NCI-H748 treated with DMSO at 0.1 percent for 48 hours (cell line): ENCODE results near the gene MAP3K14.

Experiments used
- DNase-seq: peaks from one replicate; lab custom pipeline; 2025; lab: John Stamatoyannopoulos, UW

Gene MAP3K14

DNA sequence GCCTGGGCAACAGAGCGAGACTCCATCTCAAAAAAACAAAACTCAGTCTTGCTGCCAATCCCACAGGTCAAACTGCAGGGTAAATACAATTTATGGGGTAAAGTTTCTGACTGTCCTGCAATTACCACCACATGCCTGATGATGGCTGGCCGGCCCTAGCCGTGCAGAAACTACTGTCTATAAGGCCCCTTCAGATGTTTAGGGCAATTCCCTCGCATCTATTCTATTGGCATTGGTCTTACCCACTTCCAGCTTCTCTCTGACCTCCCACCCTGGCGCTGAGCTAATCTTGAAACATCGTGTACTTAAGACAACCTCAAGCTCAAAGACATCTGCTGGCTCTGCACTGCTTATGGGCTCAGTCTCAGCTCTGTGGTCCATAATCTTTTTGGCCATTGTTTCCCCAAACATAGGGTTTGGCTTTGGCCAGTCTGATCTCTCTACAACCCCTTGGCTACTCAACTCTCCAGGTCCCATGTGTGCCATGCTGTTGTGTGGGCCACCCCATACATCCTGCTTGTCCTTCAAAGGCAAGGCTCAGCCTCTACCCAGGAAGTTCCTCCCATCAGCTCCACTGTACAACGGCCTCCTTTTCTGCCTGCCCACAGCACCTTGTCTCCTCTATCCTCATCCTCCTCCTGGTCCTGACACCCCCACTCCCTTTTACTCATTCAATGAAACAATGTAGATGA lies 16.6 kb downstream of the MAP3K14 start:
- no peak for DNase-seq

DNA sequence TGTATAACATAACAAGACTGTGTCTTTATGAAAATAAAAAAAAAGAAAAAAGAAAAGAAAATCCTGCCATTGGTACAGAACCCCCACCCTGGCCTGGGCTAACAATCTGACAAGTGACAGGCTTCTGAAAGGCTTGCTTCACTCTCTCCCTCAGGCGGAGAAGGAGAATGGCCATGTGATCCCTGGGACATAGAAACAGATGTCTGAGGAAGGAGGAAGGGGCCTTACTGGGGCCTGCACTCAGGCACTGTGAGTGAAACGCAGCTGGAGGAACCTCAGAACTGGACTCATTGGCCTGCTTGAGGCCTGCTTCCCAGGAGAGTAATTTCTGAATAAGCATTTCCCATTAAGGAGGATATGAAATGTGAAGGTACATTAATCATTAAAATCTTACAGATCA lies 17.5 kb downstream of the MAP3K14 start:
- no peak for DNase-seq

DNA sequence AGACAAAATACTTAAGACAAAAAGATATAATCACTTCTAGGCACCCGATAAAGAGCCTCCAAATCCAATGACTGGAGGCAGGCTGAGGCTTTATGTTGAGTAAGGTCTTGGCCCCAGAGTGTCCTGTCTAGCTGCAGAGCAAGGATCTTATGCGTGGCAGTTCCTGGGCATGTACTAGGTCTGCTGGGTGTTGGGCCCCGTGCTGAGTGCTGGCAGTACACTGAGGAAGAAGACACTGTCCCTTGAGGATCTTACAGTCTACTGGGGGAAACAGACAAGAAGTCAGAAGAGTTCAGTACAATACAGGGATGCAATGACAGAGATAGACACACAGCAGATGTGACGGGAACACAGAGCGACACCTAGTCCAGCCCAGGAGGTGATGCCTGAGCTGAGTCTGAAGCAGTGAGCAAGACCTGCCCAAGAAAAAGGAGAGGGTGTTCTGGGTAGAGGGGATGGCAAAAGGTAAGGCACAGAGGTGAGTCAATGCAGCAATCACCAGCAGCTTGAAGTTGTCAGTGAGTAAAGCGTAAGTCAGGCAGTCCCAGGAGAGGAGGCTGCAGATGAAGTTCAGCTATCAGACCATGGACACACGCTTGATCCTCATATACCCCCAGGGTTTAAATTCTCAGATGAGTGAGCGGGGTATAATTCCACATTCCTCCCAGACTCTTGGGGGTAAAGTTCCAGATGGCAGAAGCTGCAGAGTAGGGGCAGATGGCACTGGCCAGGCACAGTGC lies 18.1 kb downstream of the MAP3K14 start:
- DNase-seq, result no peak

DNA sequence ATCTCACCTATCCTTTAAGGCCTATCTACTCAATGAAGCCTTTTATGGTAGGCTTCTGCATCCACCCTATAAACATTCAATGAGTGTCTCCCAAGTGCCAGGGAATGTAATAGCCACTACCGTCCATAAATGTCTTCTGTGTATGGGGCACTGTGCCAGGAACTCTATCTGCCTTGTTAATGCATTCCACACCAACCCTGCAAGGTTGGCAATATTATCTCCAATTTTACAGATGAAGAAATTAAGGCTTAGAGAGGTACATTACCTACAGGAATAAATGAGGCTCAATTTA lies 20.0 kb downstream of the MAP3K14 start:
- no peak for DNase-seq

DNA sequence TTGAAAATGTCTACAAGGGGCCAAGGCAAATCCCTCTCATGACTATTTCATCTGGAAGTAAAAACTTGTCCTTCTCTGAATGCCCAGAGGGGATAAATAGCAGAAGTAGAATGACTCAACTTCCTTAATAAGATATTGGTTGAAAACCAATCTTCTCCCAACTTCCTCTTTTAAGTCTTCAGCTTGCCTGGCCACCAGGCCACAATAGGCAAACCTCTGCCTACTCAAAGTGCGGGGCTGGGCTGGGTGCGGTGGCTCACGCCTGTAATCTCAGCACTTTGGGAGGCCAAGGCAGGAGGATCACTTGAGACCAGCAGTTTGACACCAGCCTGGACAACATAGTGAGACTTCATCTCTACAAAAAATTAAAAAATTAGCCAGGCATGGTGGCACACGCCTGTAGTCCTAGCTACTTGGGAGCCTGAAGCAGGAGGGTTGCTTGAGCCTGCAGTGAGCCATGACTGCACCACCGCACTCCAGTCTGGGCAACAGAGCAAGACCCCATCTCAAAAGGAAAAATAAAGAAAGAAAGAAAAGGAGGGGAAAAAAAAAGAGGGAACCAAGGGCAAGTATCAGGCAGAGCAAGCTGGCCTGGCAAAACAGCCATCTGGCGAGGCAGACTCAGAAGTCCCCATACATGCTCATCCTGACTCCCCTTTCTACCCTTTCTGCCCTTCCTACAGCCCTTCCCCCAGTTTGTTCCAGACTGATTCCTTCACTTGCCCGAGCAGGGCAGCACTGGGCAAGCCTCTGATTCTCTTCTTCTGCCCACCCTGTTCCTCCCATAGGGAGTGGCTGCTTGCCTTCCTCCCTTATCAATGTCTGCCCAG lies 20.6 kb downstream of the MAP3K14 start:
- DNase-seq, result no peak

DNA sequence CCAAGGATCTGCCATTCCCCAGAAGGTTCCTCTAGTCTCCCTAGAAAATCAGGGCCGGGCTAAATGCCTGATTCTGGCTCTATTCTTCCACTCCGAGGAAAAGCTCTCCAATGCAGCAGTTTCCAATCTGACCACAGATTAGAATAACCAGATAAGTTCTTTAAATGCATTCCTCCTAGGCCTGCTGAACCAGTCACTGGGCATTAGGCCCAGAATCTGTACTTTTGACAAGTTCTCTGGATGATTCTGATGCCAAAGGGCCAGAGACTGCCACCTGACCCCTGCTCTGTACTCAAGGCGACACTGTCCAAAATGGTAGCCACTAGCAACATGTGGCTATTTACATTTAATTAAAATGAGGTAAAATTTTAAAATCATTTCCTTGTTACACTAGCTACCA lies 22.3 kb downstream of the MAP3K14 start:
- no peak for DNase-seq

DNA sequence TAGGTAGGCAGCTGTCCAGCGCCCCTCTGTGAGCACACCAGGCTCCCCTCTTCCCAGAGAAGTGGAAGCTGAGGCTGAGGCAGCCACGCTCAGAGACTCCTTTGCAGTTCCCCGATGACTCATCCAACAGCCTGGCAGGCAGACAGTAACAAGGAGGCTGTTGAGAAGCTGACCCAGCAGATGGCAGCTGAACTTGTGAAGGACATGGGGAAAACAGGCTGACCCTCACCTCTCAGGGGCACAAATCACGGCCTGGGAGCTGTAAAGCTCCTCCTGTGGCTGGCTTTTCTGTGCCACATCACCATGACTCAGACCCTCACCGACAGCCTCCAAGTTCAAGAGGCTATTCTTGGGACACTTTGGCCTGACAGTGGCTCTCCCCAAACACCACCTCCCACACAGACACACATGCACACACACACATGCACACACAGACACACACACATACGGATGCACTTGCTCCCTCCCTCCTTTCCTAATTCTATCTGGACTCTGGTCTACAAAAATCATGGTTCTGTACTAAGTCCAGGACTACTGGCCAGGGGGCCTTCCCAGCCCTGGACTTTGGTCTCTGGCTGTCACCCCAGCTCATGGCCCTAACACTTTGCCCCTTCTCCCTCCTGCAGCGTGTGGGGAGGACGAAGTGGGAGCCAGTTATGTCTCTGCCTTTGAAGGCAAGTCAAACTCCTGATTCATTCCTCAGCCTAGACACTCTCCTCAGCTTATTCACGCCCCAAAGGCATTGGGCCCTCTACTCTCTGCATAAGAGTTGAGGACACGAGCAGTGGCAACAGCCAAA lies 23.2 kb downstream of the MAP3K14 start:
- DNase-seq, result no peak

DNA sequence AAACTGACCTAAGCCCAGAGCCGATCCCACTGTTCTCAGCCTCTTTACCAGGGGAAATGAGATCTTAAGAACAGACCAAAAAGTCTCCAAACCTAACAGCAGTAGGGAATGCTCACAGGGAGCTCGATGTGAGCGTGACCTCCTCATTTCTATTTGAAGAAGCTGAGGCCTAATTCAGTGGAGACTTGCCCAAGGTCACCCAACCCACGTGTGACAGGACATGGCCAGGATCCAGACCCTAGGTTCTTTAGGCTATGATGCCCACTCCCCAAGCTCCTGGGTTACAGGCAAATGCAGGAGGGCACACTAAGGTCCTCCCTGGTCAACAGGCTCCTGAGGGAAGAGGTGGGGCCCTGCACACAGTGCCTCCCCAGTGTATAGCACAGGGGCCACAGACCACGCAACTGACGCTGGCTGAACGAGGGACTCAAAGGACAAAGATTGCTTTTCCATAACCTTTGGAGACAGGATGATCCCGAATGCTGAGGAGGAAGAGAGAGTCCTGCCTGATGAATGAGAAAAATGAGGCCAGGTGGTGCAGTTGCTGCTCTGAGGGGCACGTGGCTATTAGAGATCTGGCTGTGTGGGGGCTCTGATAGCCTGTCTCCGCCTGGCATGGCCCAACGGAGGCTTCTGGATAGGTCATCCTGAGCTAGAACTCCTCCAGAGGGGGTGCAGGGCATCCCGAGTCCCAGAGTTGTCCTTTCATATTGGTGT lies 24.0 kb downstream of the MAP3K14 start:
- no peak for DNase-seq

DNA sequence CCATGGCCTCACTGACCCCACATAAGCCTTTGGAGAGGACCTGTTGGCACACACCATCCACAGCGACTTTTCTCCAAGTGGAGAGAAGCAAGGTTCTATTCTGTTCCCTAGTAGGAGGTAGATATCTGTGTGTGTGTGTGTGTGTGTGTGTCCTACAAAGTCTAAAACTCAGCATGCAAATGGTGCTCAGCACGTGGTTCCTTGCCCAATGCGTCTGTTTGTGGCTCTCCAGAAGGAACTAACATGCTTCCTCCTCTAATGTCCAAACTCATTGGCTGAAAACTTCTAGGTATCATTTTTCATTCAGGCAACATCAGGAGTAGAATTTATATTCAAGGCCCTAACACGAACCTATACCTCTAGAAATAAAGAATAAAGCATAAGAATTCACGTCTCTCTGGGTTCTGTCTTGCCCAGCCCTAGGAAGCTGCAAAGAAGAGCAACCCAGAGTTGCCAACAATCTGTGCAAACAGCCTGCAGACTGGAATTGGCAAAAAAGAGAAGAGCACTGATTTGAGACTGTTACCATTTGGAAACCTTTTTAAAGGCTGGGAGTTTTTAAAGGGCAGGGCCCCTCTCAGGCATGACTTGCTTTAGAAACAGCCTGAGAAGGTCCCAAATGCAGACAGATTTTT lies 25.5 kb downstream of the MAP3K14 start:
- no peak for DNase-seq

DNA sequence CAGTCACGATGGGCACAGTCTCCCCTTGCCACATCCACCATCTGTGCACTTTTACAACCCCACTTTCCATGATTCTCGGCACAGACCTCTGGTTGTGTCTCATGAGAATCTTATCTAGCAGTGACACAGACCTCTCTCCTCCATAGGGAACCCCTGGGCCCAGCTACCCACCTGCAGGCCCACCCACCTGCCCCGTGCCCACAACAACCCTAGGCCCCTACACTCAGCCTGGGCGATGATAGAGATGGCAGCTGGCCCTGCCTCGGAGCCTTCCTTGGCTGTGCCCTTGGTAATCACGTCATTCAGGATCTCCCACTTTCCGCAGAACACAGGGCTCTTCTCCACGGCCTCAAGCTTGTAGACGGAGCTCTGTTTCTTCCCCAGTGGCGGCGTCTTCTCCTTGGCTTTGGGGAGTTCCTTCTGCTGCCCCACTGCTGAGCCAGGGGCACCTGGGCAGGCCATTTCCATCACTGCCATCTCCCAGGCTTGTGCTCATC lies 26.5 kb downstream of the MAP3K14 start:
- DNase-seq, result no peak

DNA sequence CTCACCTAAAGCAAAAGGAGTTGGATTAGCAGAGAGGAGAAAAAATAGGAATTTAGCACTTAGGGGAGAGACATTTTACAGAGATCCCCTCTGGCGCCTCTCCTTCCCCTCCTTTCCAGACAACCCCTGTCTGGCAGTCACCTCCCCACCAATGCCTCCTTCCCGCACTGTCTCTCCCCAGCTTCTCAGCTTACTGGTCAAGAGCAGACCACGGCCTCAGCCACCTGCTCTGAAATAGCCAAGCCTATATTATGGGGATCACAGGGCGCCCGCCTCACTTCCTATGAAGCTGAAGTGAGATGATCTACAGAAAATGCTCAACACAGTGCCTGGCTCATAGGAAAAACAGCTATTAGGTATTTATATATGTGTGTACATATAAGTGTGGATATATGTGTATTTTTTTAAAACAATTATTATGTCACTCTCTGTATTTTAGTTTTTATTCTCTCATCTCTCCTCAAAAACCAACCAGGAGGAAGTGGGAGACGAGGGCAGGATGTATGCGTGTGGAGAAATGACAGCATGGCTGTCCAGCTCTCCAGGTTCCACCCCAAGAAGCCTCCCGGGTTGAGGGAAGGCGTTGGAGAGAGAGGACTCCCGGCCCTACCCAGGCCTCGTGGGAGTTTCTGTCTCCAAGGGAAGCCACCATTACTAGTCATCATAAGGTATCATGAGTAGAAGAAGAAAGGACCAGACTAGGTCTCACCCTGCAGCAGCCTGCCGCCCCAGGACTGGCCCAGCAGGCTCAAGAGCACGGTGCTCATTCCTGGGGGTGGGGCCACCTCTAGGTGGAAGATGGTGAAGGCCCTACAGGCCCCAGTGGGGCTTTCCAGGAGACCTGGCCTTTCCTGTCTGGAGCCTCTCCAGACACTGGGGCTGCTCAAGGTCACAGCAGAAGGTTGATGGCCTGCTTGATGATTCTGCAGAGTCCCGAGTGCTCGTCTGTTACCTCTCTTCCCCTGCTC lies 27.2 kb downstream of the MAP3K14 start:
- no peak for DNase-seq

DNA sequence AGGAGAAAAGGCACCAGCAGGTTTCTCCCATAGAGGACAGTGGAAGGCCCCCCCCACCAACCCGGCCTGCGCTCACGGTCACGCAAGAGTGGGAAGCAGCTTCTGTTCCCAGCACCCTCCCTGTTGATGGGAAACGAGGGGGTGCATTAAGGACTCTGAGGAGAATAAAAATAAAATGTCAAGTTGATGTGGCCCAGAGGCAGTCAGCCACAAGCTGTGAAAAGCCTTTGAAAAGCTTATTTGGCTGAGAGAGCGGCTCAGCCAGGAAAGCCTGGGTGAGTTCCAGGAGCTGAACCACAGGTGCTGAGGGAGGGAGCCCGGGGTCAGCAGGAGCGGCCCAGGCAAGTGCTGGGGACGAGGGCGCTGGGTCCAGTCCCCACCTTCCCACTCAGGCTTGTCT lies 28.0 kb downstream of the MAP3K14 start:
- DNase-seq, result no peak

DNA sequence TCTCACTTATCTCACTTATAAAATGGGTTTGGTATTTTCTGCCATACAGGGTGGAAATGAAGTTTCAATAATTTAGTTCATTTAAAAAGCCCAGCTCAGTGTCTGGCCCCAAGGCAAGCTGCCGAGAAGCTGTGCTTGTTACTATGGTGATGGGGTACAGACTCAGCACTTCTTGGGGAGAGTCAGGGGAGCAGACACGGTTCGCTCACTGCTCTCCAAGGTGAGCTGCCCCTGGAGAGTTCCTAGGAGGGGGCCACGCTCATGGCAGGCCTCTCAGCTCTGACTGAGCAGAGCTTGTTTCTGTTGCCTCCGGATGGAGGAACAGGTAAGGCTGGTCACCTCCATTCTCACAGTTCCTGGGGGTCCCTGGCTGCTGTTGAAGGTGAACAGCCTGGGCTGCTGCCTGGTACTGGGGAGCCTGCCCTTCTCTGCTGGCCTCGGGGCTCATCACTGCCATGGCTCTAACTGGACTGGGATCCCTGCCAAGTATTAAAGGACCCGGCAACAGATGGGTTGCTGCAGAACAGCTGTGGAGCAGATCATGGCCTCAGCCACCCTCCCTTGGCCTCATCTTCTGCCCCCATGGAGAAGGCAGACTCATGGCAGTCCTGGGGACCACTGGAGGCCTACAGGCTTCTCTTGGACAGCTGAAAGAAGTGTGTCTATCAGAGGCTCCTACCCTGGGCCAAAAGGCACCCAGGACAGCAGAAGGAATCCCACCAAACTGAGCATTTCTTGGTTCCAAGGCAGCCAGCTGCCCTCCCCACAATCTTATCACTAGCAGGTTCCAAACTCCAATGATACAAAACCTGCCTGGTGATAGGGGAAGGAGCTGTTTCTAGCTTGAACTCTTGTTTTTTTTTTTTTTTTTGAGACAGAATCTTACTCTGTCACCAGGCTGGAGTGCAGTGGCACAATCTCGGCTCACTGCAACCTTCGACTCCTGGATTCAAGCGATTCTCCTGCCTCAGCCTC lies 29.0 kb downstream of the MAP3K14 start:
- DNase-seq, result no peak

DNA sequence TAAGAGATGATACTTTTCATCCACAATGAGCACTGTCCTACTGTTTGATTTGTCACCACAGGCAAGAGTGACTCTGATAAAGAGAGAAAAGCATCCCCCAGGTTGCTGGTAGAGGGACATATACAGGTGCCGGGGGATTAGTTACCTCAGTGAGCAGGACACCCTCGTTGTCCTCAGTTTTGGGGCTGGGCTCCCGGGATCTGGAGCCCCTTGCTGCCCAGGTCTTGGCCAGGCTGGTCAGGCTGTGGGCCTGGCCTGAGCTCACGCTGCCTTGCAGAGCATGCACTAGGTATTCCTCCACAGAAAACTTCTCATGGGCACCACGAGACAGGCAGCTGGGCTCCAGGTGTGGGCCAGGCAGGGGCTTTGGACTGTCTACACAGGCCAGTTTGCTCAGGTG lies 30.5 kb downstream of the MAP3K14 start:
- no peak for DNase-seq

DNA sequence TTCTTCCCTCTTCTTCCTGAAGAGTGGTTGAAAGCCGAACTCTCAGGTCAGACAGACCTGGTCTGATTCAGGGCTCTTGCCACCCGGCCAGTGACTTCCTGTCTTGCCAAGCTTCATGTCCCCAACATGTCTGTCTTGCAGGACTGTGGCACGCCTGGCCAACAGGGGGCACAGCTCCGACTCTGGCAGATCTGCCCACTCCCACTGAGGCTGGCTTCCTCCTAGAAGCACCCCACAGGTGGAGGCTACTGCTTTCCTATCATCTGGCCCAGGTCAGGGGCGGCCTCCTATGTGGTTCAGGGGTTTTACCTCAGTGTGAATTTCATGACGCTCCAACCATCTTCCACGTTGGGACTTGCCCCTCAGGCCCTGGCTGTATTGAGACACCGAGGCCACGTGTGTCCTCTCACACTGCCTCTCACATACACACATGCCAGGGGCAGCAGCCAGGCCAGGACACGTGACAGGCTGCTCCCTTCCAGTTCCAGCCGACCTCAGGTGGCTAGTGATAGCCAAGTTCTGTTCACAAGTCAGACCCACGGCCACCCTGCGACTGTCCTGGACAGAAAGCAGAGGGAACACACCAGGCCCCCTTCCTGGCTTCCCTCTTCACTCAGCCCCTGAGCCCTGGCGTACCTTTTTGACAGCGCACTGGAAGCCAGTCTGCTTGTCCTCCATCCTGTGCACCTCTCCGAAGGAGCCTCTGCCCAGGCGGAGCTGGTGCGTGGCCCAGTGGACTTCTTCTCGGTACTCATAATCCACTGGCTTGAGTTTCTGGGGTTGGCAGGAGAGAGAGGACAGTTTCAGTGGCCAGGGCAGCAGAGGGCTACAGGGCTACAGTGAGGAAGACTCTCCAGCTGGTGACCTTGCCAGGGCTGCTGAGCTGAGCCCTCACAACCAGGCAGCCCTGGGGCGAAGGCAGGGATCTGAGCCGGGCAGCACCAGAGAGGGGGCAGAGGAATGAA lies 32.4 kb downstream of the MAP3K14 start:
- no peak for DNase-seq

DNA sequence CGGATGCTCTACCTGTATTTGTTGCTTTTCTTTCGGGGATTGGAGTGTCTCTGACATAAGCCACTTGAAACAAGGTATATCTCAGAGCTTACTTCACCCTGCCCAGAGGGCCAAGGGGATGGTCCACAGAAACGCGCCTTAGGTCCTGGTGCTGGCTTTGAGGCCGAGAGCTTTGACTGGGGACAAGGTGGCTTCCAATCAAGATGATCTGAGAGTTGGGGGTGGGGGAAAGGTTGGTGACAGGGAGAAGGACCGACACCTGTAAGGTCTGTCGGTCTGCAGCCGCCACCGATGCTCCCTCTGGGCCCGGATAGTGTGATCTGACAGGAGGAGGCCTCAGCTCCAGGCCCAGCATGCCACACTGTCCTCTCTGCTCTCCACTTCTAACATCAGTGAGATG lies 33.1 kb downstream of the MAP3K14 start:
- DNase-seq, result no peak
